ENCODE measurements around the gene XPNPEP3.

Gene XPNPEP3

DNA sequence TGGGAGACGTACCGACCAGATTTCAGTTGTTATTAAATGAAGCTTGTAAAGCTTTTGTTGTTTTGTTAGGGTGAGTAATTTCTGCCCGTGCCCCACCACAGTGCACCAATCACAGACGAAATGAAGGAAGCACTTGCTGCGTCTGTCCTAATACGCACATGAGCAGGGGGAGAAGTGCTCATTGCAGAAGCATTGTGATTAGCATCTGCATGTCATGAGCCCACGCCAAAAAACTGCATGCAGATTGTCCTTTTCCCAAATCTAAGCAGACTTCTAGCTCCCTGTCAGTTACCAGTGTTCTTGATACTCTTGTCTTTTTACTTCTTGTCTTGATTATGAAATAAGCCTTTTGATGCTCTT lies 109.8 kb downstream of the XPNPEP3 start:
- Histone ChIP-seq H2BK5ac (ENCODE audit: low read depth, low read length, poor library complexity) (no peak overlapping the region), H2AK5ac (ENCODE audit: low read length) (no peak overlapping the region), H3K27ac (ENCODE audit: low read depth, low read length) (no peak overlapping the region), H3K9me3 (ENCODE audit: insufficient read depth, low read depth, low read length) (no peaks in the 10 kb centered on the region), H4K8ac (ENCODE audit: low read depth, low read length) (no peak overlapping the region), H3K4me1 (ENCODE audit: control insufficient read depth in 1 of 2, insufficient read depth in 2 of 2, low read length in 2 of 2) (no peaks in the 10 kb centered on the region), H3K4ac (ENCODE audit: low read depth, low read length) (no peak overlapping the region), H3K4me2 (ENCODE audit: low read length) (no peak overlapping the region), H3K79me1 (ENCODE audit: low read length) (no peaks in the 10 kb centered on the region), H3K23ac (ENCODE audit: low read length) (no peak overlapping the region), H2AFZ (ENCODE audit: insufficient read depth, low read length, poor library complexity) (no peak overlapping the region), H3K4me3 (ENCODE audit: low read depth, low read length) (no peak overlapping the region), H3K79me2 (ENCODE audit: control insufficient read depth, insufficient read depth, low read length, poor library complexity) (no peaks in the 10 kb centered on the region), H3K14ac (ENCODE audit: low read length) (no peak overlapping the region), H3K9ac (ENCODE audit: low read length) (no peak overlapping the region), H4K12ac (ENCODE audit: low read depth, low read length) (no peak overlapping the region), H3K36me3 (ENCODE audit: control insufficient read depth in 1 of 2, insufficient read depth in 2 of 2, low read length in 2 of 2) (peaks cover 39 to 50% of the 10 kb centered on the region in 2 experiments), H4K91ac (ENCODE audit: low read depth, low read length) (no peak overlapping the region), H3K18ac (ENCODE audit: low read length) (no peak overlapping the region), H2BK120ac (ENCODE audit: insufficient read depth, low read length, poor library complexity) (no peak overlapping the region), H2BK12ac (ENCODE audit: low read length) (no peak overlapping the region), H3K27me3 (ENCODE audit: insufficient read depth, low read length) (no peaks in the 10 kb centered on the region)
- DNase-seq = peak in 1 of 2 donors; percentile 4
- no CpG with 5 or more reads among the region's 7 CpGs for WGBS (ENCODE audit: extremely low coverage, insufficient coverage, insufficient read length)

DNA sequence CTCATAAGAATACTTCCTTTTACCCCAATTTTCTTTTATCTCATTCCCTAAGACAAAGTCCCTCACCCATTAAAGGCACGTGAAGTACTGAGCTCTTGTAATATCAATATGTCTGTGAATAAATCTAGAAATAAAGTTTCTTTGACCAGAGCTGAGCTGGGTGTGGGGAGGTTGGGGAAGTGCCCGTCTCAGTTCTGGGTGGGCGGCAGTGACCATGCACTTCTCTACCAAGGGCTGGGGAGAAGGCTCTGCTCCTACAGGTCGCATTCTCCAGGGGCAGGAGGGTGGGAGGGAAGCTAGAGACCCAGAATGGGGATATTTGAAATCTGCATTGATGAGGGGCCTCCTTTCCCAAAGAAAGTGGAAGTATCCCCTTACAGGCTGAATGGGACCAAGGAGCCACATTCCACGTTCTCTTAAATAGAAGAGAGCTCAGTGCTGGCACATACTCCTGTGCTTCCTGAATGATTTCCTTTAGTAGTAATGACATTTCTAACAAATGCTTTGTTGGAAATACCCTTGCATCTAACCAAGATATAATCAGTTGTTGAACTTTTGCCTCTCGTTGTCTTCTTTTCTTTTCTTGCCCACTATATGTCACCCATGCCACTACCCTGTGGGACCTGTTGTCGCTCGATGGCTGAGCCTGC lies 110.3 kb downstream of the XPNPEP3 start:
- no peak overlapping the region for H3K9ac ChIP-seq (ENCODE audit: low read length)
- H3K4ac ChIP-seq (ENCODE audit: low read depth, low read length) = no peak overlapping the region
- H4K12ac ChIP-seq (ENCODE audit: low read depth, low read length) = no peak overlapping the region
- peaks cover 37 to 45% of the 10 kb centered on the region in 2 experiments for H3K36me3 ChIP-seq (ENCODE audit: control insufficient read depth in 1 of 2, insufficient read depth in 2 of 2, low read length in 2 of 2)
- no peaks in the 10 kb centered on the region for H3K79me2 ChIP-seq (ENCODE audit: control insufficient read depth, insufficient read depth, low read length, poor library complexity)
- H4K8ac ChIP-seq (ENCODE audit: low read depth, low read length) = no peak overlapping the region
- no peaks in the 10 kb centered on the region for H3K4me1 ChIP-seq (ENCODE audit: control insufficient read depth in 1 of 2, insufficient read depth in 2 of 2, low read length in 2 of 2)
- no peaks in the 10 kb centered on the region for H3K79me1 ChIP-seq (ENCODE audit: low read length)
- no peaks in the 10 kb centered on the region for H3K27me3 ChIP-seq (ENCODE audit: insufficient read depth, low read length)
- no peak overlapping the region for H3K14ac ChIP-seq (ENCODE audit: low read length)
- no peak overlapping the region for H3K4me2 ChIP-seq (ENCODE audit: low read length)
- no peak overlapping the region for H2BK120ac ChIP-seq (ENCODE audit: insufficient read depth, low read length, poor library complexity)
- H3K9me3 ChIP-seq (ENCODE audit: insufficient read depth, low read depth, low read length) = no peaks in the 10 kb centered on the region
- H2BK5ac ChIP-seq (ENCODE audit: low read depth, low read length, poor library complexity) = no peak overlapping the region
- H2AK5ac ChIP-seq (ENCODE audit: low read length) = no peak overlapping the region
- no peak overlapping the region for H3K4me3 ChIP-seq (ENCODE audit: low read depth, low read length)
- H2BK12ac ChIP-seq (ENCODE audit: low read length) = no peak overlapping the region
- WGBS (ENCODE audit: extremely low coverage, insufficient coverage, insufficient read length) = no CpG with 5 or more reads among the region's 8 CpGs
- H3K23ac ChIP-seq (ENCODE audit: low read length) = no peak overlapping the region
- no peak overlapping the region for H2AFZ ChIP-seq (ENCODE audit: insufficient read depth, low read length, poor library complexity)
- no peak overlapping the region for H3K18ac ChIP-seq (ENCODE audit: low read length)
- no peak for DNase-seq
- H3K27ac ChIP-seq (ENCODE audit: low read depth, low read length) = no peak overlapping the region
- no peak overlapping the region for H4K91ac ChIP-seq (ENCODE audit: low read depth, low read length)

- Histone ChIP-seq H3K23ac (ENCODE audit: low read length) (no peak overlapping the region), H2BK5ac (ENCODE audit: low read depth, low read length, poor library complexity) (no peak overlapping the region), H2AFZ (ENCODE audit: insufficient read depth, low read length, poor library complexity) (no peak overlapping the region), H3K4ac (ENCODE audit: low read depth, low read length) (no peak overlapping the region), H4K8ac (ENCODE audit: low read depth, low read length) (no peak overlapping the region), H3K27ac (ENCODE audit: low read depth, low read length) (no peak overlapping the region), H3K4me3 (ENCODE audit: low read depth, low read length) (no peak overlapping the region), H3K4me1 (ENCODE audit: control insufficient read depth in 1 of 2, insufficient read depth in 2 of 2, low read length in 2 of 2) (no peaks in the 10 kb centered on the region), H3K4me2 (ENCODE audit: low read length) (no peak overlapping the region), H2BK12ac (ENCODE audit: low read length) (no peak overlapping the region), H3K9ac (ENCODE audit: low read length) (no peak overlapping the region), H3K14ac (ENCODE audit: low read length) (no peak overlapping the region), H3K18ac (ENCODE audit: low read length) (no peak overlapping the region), H3K36me3 (ENCODE audit: control insufficient read depth in 1 of 2, insufficient read depth in 2 of 2, low read length in 2 of 2) (peaks cover 24% of the 10 kb centered on the region in 2 experiments), H4K91ac (ENCODE audit: low read depth, low read length) (no peak overlapping the region), H3K9me3 (ENCODE audit: insufficient read depth, low read depth, low read length) (no peaks in the 10 kb centered on the region), H2BK120ac (ENCODE audit: insufficient read depth, low read length, poor library complexity) (no peak overlapping the region), H2AK5ac (ENCODE audit: low read length) (no peak overlapping the region), H3K27me3 (ENCODE audit: insufficient read depth, low read length) (no peaks in the 10 kb centered on the region), H3K79me2 (ENCODE audit: control insufficient read depth, insufficient read depth, low read length, poor library complexity) (no peaks in the 10 kb centered on the region), H4K12ac (ENCODE audit: low read depth, low read length) (no peak overlapping the region), H3K79me1 (ENCODE audit: low read length) (no peaks in the 10 kb centered on the region)
- WGBS (ENCODE audit: extremely low coverage, insufficient coverage, insufficient read length) = no CpG with 5 or more reads among the region's 6 CpGs
- no peak for DNase-seq
Observed at GRCh38 chr22:40972587-40972986, 115.6 kb downstream of the XPNPEP3 start.

GRCh38 chr22:40973144-40973543 lies 116.2 kb downstream of the XPNPEP3 start:
- Histone ChIP-seq H2BK12ac (ENCODE audit: low read length) (no peak overlapping the region), H2BK5ac (ENCODE audit: low read depth, low read length, poor library complexity) (no peak overlapping the region), H2BK120ac (ENCODE audit: insufficient read depth, low read length, poor library complexity) (no peak overlapping the region), H3K18ac (ENCODE audit: low read length) (no peak overlapping the region), H2AK5ac (ENCODE audit: low read length) (no peak overlapping the region), H3K36me3 (ENCODE audit: control insufficient read depth in 1 of 2, insufficient read depth in 2 of 2, low read length in 2 of 2) (peaks cover 19 to 22% of the 10 kb centered on the region in 2 experiments), H3K23ac (ENCODE audit: low read length) (no peak overlapping the region), H3K4me3 (ENCODE audit: low read depth, low read length) (no peak overlapping the region), H4K91ac (ENCODE audit: low read depth, low read length) (no peak overlapping the region), H3K4me1 (ENCODE audit: control insufficient read depth in 1 of 2, insufficient read depth in 2 of 2, low read length in 2 of 2) (no peaks in the 10 kb centered on the region), H3K4ac (ENCODE audit: low read depth, low read length) (no peak overlapping the region), H3K9ac (ENCODE audit: low read length) (no peak overlapping the region), H3K9me3 (ENCODE audit: insufficient read depth, low read depth, low read length) (no peaks in the 10 kb centered on the region), H4K8ac (ENCODE audit: low read depth, low read length) (no peak overlapping the region), H3K27me3 (ENCODE audit: insufficient read depth, low read length) (no peaks in the 10 kb centered on the region), H3K79me2 (ENCODE audit: control insufficient read depth, insufficient read depth, low read length, poor library complexity) (no peaks in the 10 kb centered on the region), H3K14ac (ENCODE audit: low read length) (no peak overlapping the region), H2AFZ (ENCODE audit: insufficient read depth, low read length, poor library complexity) (no peak overlapping the region), H3K4me2 (ENCODE audit: low read length) (no peak overlapping the region), H4K12ac (ENCODE audit: low read depth, low read length) (no peak overlapping the region), H3K27ac (ENCODE audit: low read depth, low read length) (no peak overlapping the region), H3K79me1 (ENCODE audit: low read length) (no peaks in the 10 kb centered on the region)
- WGBS (ENCODE audit: extremely low coverage, insufficient coverage, insufficient read length) = no CpG with 5 or more reads among the region's 13 CpGs
- no peak for DNase-seq

All from trophoblast cell (in vitro differentiated cells and primary cell).